ENCODE measurements around the gene SDK1.

SDK1 gene

DNA sequence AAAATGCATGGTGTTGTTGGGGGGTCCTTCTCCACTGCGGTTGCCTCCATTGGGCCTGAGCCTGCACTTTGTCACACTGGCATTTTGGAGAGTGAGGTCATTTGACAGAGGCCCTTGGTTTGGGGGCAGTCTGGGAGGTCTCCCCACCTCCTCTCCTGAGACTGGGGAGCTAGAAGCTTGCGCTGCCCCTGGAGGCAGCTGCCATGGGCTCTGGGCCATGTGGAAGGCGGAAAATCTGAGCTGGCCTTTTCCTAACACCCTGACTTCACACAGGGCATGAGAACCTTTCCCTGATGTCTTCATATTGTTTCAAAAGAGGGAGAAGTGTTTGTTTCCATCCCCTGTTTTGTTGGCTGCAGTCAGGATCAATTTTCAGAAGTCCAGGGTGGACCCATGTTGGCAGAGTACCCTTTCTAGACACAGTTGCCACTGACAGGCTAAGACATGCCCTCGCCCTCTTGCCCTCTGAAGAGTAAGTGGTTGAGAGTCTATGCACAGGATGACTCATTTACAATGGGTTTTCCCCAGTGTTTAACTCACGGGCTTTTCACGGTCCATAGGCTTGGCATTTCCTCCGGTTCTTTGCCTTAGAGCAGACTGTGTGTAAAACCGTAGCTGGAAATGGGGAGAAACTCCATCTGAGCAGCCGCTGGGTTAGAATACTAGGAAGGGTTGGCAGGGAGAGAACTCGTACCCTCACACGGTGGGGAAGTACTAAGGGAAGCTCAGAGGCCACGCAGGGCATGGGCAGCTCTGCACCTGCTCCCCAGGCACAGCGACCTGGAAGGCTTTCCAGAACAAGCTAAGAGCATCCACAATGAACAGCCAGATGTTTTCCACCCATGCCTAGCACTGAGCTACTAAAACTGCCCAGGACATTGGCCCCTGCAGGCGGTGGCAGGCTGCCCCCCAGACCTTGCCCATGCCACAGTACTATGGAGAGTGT lies 655.0 kb downstream of the SDK1 start:
- no peak for DNase-seq (ENCODE audit: low read depth)
- TF ChIP-seq, protein P1, sequence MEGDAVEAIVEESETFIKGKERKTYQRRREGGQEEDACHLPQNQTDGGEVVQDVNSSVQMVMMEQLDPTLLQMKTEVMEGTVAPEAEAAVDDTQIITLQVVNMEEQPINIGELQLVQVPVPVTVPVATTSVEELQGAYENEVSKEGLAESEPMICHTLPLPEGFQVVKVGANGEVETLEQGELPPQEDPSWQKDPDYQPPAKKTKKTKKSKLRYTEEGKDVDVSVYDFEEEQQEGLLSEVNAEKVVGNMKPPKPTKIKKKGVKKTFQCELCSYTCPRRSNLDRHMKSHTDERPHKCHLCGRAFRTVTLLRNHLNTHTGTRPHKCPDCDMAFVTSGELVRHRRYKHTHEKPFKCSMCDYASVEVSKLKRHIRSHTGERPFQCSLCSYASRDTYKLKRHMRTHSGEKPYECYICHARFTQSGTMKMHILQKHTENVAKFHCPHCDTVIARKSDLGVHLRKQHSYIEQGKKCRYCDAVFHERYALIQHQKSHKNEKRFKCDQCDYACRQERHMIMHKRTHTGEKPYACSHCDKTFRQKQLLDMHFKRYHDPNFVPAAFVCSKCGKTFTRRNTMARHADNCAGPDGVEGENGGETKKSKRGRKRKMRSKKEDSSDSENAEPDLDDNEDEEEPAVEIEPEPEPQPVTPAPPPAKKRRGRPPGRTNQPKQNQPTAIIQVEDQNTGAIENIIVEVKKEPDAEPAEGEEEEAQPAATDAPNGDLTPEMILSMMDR (IDR thresholded peaks at IDR 0.05; ENCODE audit: control insufficient read depth, extremely low read depth, insufficient read depth): no peak

GRCh38 chr7:3956949-3957348 lies 655.9 kb downstream of the SDK1 start:
- no peak overlapping the region for H3K4me3 ChIP-seq (ENCODE audit: low read depth, low read length)
- TF ChIP-seq, protein P1 (IDR thresholded peaks at IDR 0.05; ENCODE audit: control insufficient read depth, extremely low read depth, insufficient read depth): no peak
- no peak for DNase-seq (ENCODE audit: low read depth)

More for the DNA sequence above, 655.0 kb downstream of the SDK1 start:
- no peak overlapping the region for H3K4me3 ChIP-seq (ENCODE audit: low read depth, low read length)

- TF ChIP-seq, protein P1 (IDR thresholded peaks at IDR 0.05; ENCODE audit: control insufficient read depth, extremely low read depth, insufficient read depth): no peak
- no peak overlapping the region for H3K4me3 ChIP-seq (ENCODE audit: low read depth, low read length)
- DNase-seq (ENCODE audit: low read depth): no peak
These were observed 656.5 kb downstream of the SDK1 start for GRCh38 chr7:3957472-3958108.

DNA sequence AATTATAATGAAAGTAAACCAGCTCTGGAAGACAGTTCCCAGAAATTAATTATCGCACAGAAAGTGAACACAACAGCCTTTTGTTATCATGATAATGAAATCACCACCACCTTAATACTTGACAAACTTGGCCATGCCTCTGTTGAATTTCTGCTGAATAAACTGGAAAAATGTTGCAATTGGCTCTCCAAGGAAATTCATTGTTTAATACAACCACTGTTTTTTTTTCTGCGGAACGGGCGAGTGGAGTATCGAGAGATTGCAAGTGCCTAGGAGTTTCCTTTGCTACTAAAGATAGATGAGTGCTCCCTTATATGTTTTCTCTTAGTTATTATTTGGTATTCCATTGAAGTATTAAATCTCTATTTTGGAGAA lies 657.0 kb downstream of the SDK1 start:
- H3K4me3 ChIP-seq (ENCODE audit: low read depth, low read length): no peak overlapping the region
- TF ChIP-seq, protein P1 (IDR thresholded peaks at IDR 0.05; ENCODE audit: control insufficient read depth, extremely low read depth, insufficient read depth): no peak
- no peak for DNase-seq (ENCODE audit: low read depth)

DNA sequence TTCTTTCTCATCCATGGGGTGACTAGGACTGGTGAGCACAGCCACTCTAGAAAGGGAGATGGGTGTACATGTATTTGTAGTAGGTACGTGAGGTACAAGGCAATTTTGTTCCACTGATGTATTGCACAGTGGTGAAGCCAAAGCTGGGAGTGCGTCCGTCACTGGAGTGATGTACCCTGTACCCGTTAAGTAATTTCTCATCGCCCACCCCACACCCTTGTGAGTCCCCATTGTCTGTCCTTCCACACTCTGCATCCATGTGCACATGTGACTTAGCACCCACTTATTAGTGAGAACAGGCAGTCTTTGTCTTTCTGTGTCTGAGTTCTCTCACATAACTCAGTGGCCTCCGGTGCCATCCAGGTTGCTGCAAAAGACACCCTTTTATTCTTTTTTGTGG lies 658.3 kb downstream of the SDK1 start:
- TF ChIP-seq, protein P1 (IDR thresholded peaks at IDR 0.05; ENCODE audit: control insufficient read depth, extremely low read depth, insufficient read depth): no peak
- no peak overlapping the region for H3K4me3 ChIP-seq (ENCODE audit: low read depth, low read length)
- no peak for DNase-seq (ENCODE audit: low read depth)

DNA sequence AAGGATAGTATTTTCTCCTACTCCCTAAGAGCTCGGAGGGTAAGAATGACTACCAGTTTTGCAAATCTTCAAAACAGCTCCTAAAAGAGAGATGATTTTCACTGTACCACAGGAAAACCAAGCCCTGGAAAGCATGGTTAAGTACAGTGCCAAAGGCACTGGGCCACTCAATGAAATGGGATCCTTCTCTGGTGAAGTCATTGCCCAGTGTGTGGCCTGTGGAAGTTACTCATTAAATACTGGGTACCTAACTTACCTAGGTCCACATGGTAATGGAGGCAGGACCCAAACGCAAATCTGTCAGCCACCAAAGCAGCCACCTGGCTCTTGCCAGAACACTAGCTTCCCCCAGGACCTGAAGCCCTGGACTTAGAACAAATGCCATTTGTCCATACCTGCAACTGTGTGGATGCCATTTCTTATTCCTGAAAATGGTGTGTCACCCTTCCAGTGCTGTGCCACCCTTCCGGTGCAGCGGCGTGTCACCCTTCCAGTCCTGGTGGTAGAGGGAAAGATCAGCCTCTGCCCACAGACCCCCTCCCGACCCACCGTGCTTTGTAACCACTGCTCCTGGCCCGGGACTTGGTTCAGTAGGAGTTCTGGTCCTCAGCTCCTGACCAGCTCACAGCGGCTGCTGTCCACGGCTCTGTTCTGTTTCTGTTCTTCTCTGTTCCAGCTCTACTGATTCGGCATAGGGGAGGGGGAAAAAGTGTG lies 659.2 kb downstream of the SDK1 start:
- no peak overlapping the region for H3K4me3 ChIP-seq (ENCODE audit: low read depth, low read length)
- TF ChIP-seq, protein P1 (IDR thresholded peaks at IDR 0.05; ENCODE audit: control insufficient read depth, extremely low read depth, insufficient read depth): no peak
- no peak for DNase-seq (ENCODE audit: low read depth)
